HPDE6-E6E7 (cell line): ENCODE data around the gene CLSTN1.
"Not testable (repeated sequence)": the region's sequence is repeated elsewhere in the genome, so short reads cannot be mapped to it uniquely, and the experiment has no call there.

Experiments
- DNase-seq: peaks from one replicate; pipeline ENCODE4 v3.0.0; 2011; ENCODE audit warnings: missing footprints; ENCODE audit errors: extremely low spot score

Gene CLSTN1

GRCh38 chr1:9714257-9714718 is 109.5 kb downstream of the CLSTN1 start:
- DNase-seq = no peak

- DNase-seq = not testable (repeated sequence)
Observed at GRCh38 chr1:9712767-9713166, 111.0 kb downstream of the CLSTN1 start.

- no peak for DNase-seq
Observed at GRCh38 chr1:9711466-9712020, 112.2 kb downstream of the CLSTN1 start.

DNA sequence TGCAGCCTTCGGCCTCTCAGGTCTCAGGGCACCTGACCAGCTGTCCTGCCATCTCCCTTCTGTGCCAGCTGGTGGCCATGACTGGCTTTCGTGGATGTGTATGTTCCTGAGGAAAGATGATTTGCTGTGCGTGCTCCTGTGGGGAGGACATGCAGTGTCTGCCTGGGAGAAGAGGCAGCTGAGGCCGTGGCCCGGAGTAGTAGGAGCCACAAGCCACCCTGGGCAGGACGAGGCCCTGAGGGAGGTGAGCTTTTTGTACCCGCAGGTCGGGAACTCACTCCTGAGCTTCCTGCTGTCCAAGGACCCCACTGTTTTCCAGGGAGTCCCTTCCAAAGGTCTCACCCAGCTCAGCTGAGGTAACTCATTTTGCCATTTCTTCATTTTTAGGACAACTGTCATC is 113.7 kb downstream of the CLSTN1 start:
- no peak for DNase-seq

DNA sequence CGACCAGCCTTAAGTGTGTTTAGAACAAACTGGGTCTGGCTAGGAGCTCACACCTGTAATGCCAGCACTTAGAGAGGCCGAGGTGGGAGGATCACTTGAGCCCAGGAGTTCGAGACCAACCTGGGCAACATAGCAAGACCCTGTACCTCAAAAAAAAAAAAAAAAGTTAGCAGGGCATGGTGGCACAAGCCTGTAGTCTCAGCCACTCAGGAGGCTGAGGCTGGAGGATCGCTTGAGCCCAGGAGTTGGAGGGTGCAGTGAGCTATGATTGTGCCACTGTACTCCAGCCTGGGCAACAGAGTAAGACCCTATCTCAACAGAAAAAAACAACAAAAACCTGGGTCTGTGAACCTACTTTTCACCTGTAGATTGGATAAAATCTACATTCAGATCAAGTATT is 117.6 kb downstream of the CLSTN1 start:
- DNase-seq = no peak

- DNase-seq = no peak
Observed at GRCh38 chr1:9705337-9706093, 118.2 kb downstream of the CLSTN1 start.

DNA sequence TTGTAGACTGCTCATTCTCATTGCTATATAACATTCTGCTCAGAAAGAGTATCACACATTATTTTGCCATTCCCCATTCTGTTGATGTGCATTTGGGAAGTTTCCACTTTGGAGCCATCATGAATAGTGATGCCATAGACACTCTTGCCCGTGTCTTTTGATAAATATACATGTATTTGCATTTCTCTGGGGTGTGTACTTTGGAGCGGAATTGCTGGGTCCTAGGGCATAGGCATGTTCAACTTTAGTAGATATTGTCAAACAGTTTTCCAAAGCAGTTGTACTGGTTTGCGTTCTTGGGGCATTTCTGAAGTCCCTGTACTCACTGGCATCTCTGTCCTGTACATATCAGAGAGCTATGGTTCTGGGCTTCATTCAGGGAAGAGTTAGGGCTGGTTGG is 120.1 kb downstream of the CLSTN1 start:
- DNase-seq = no peak

GRCh38 chr1:9703165-9703509 is 120.6 kb downstream of the CLSTN1 start:
- DNase-seq = no peak

DNA sequence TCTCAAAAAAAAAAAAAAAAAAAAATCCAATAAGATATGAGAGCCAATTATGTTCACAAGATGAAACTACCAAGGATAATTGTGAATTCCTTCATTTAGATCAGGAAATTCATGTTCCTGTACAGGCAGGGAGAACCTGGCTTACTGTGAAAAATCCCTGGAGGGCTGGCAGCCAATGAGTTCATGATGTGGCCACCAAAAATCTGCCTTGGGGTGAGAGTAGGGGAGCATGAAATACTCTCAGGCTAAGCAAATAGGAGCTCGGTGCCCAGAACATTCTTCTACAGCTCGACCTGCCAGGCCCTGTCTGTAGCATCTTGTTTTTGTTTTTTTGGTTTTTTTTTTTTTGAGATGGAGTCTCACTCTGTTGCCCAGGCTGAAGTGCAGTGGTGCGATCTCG is 122.1 kb downstream of the CLSTN1 start:
- no peak for DNase-seq

GRCh38 chr1:9700340-9700739 is 123.4 kb downstream of the CLSTN1 start:
- peak; percentile 73 for DNase-seq

GRCh38 chr1:9699361-9699760 is 124.4 kb downstream of the CLSTN1 start:
- DNase-seq = peak; percentile 54

- DNase-seq = no peak
Observed at GRCh38 chr1:9696793-9697192, 127.0 kb downstream of the CLSTN1 start.

DNA sequence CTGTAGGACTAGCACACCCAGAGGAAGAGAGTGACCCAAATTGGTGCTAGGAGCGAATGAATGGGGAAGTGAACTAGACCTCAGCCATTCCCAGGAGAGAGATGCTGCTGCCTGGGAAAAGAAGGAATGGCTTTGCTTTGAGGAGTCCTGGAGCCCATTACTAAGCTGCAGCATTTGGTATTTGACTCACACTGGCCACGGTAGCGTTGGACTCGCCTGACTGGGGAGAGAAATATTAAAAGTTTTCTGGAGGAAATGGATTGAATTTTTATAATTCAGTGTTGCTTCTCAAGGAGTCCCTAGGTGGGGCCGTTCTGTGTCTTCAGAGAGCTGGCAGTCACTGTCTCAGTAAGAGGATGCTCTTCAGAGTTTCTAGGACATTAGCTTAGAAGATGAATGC is 132.1 kb downstream of the CLSTN1 start:
- DNase-seq = no peak

GRCh38 chr1:9691108-9691445 is 132.7 kb downstream of the CLSTN1 start:
- no peak for DNase-seq

DNA sequence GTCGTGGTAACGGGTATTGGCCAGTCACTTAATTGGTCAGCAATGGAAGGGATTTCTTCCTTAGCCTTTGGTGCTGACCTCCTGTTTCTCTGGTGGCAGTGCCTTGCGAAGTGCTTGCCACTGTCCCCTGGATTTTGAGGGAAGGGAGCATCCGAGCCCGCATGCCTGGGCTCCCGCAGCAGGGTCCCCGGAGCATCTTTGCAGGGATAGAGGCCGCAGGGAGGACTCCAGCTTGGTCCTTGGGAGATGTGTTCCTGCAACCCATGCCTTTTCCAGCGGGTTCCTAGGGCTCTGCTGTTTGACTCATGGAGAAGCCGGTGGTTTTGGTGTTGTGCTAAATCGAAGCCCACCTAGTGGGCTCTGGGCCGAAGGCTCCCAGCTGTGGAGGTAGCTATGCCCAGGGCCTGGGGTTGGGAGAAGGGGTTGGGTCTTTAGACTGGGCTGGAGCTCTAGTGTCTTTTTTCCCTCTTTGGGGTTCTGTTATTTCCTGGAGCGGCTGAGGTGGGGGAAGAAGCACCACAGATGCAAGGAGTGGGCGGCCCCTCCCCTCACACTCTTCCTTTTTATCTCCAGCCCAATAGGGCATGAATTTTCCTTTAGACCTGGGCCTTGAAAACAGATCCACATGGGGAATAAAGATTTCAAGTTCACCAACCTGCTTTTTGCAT is 133.2 kb downstream of the CLSTN1 start:
- DNase-seq = no peak

- DNase-seq = no peak
Observed at GRCh38 chr1:9689971-9690381, 133.8 kb downstream of the CLSTN1 start.

- peak; percentile 60 for DNase-seq
Observed at GRCh38 chr1:9689011-9689706, 134.6 kb downstream of the CLSTN1 start.

GRCh38 chr1:9688599-9688998 is 135.2 kb downstream of the CLSTN1 start:
- no peak for DNase-seq

GRCh38 chr1:9687874-9688582 is 135.7 kb downstream of the CLSTN1 start:
- no peak for DNase-seq

GRCh38 chr1:9687120-9687873 is 136.5 kb downstream of the CLSTN1 start:
- peak; percentile 58 for DNase-seq

GRCh38 chr1:9684801-9685200 is 139.0 kb downstream of the CLSTN1 start:
- DNase-seq = no peak
